Measurements from ENCODE around the gene PLD1.
"Not testable (repeated sequence)": the region's sequence is repeated elsewhere in the genome, so short reads cannot be mapped to it uniquely, and the experiment has no call there.

PLD1 gene

DNA sequence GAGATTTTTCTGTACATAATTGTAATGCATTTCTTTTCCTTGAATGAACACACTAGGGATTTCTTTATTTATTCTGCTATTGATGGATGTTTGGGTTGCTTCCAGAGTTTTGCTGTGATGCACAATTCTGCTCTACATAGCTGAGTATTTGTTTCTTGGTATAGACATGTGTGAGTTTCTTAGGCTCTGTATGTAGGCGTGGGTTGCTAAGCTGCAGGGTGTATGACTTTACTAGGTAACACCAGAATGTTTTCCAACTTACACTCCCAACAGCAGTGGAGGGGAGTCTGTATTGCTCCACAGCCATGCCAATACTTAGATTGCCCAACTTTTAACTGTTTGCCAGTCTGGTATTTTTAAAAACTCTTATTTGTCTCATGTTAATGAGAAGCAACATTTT, 194.6 kb downstream of the PLD1 start:
- DNase-seq (ENCODE audit: low read depth, low spot score), result no peak

DNA sequence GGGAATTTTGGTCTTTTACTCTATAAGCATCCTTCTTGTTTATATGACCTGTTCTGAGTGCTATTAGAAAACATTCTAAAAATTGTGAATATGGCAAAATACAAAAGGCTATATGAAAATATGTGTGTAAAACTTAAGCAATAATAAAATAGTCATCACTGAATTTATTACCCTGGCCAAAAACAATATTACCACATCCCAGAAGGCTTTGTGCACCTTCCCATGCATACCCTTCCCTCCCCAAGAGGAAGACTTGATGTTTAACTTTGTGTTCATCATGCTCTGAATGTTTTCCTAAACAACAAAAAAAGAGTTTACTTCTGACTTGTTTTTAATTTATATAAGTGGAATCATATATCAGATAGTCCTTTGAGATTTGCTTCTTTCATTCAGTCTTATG, 195.0 kb downstream of the PLD1 start:
- no peak for DNase-seq (ENCODE audit: low read depth, low spot score)

DNA sequence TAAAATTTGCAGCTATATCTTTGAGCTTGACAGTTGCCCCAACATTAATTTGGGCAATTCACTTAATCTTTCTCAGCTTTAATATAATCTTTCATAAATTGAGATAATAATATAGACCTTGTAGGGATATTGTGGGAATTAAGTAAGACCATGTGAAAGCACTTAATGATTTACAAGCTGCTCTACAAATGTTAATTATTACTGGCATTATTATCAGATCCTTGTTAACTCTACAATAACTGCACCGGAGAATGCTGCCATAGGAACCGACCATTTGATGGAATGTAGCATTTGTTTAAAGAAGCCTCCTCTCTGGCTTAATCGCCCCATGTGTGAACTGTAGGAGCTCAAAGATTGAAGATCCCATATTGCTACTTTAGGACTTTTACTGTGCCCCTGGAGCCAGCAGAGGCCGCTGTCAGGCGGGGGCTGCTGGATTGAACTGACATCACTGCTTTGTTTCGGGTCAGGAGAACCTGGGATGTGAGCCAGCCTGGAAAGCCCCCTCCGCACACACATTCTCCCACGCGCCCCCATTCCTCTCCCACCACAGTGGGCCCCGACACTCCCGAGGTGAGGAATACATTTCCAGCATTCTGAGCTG, 195.9 kb downstream of the PLD1 start:
- DNase-seq (ENCODE audit: low read depth, low spot score), result no peak

DNA sequence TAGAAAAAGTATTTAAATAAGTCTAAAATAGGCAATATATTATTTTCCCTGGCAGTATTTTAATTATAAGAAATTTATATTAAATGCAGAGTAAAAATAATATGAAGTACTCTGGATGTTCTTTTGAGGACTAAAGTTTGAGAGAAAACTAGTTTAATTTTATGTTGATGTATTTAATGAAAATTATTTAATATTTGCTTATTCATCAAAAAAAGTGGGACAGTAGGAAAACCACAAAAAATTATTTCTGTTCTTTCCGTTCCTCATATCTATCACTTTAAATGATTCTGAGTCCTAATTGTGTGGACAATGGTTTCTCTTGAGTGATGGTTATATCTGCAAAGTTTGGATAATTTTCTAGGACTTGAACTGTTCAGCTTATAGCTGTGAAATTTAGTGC, 202.8 kb downstream of the PLD1 start:
- no peak for DNase-seq (ENCODE audit: low read depth, low spot score)

DNA sequence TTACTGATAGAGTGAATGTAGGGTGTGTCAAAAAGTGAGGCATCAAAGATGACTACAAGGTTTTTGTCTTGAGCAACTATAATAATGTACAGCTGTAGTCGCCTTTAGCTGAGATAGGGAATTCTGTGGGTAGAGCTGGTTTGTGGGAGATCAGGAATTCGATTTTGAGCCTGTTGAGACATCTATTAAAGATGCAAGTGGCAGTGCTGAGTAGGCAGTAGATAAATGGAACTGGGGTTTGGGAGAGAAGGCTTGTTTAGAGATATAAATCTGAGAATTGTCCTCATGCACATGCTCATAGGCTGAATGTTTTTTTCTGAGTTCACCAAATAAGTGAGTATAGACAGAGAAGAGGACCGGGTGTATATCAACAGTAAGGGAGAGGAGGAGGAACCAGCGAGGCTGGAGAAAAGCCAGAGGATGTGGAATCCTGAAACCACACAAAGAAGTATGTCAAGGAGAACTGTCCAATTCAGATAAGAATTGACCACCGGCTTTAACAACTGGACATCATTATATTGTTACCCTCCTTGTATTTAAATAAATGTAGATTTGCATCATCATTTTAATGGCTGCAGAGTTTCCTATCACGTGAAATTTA, 204.0 kb downstream of the PLD1 start:
- DNase-seq (ENCODE audit: low read depth, low spot score), result no peak

DNA sequence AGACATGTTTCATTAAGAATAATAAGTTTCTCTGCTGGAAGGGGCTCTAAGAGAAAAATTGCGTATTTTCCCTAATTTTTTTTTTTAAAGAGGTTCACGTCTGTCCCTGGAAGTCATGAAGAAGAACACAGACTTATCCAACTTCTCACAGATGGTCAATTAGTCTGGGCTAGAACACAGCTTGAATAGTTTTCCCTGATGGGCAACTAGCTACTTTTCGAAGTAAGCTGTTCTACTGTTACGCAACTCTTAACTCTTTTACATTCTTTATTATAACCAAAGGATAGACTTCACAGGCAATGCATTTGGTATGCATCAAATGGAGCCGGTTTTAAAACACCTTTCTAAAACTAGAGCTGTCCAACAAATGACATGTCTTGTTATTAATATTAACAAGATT, 205.9 kb downstream of the PLD1 start:
- DNase-seq (ENCODE audit: low read depth, low spot score), result no peak

DNA sequence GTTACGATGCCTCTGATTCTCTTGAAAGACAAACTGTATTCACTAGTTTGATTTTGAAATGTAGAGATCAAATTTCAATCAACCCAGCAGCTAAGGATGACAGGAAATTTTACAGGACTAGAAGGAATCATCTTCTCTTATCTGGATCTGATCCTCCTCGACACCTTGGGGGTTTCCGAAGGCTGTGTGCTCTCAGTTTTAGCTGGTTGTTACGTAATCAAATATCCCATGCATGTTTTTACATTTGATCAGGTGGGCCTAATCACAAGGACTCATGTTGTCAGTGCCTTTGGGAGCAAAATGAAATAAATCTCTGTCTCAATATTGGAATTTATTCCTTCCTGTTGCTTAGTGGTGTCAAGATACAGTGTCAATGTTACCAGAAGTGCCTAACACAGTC, 208.2 kb downstream of the PLD1 start:
- no peak for DNase-seq (ENCODE audit: low read depth, low spot score)

DNA sequence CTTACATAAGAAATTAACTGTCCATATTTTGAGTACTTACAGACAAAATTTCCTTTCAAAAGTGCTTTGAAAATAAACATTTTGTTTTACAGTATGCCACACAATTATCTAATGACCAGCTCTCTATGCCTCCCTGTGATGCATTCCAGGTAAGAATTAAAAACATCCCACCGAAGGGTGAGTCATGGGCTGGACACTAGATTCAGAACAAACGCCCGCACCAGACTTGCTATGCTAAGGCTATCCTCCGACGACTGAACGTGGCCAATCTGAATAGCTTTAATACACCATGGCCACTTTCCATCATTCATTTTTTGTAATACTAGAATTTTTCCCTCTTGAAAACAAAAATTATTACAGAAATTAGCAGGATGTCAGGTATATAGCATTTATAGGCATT, 210.3 kb downstream of the PLD1 start:
- DNase-seq (ENCODE audit: low read depth, low spot score), result no peak

DNA sequence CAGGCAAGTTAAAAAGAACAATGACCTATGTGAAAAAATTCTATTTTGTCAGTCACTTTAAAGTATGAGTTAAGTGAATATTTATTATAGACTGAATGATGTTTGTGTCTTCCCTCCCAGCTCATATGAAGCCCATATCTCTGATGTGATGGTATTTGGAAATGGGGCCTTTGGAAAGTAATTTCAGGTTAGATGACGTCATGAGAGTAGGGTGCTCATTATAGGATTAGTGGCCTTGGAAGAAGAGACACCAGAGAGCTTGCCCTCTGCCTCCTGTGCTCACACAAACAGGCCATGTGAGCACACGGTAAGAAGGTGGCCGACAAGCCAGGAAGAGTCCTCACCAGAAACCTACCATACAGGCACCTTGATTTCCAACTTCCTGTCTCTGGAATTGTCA, 211.3 kb downstream of the PLD1 start:
- DNase-seq (ENCODE audit: low read depth, low spot score), result no peak

DNA sequence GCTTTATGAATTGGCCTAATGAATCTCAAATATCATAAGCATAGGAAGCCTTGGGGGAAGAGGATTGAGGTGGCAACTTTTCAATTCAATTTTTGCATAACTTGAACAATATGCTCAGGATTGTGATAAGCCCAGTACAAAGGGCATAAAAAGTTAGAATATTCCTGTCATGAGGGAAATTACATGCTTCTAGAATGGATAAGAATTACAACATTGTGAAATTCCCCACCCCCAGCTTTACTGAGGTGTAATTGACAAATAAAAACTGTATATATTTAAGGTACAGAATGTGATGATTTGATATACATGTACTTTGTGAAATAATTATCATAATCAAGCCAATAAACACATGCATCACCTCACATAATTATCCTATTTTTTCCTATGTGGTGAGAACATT, 217.5 kb downstream of the PLD1 start:
- DNase-seq (ENCODE audit: low read depth, low spot score), result no peak

DNA sequence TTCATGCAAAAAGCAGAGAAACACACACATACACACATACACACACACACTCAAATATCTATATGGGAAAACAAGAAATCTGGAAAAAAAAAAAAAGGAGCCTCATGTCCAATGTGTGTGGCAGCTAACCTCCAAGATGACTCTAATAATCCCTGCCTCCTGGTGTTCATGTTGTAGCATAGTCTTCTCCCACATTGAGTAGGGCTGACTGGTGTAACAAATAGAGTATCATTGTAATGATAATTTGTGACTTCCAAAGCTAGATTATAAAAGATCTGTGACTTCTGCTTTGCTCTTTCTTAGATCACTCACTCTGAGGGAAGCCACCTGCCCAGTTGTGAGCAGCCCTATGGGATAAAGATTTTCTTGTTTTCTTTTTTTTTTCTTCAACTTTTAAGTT, 219.2 kb downstream of the PLD1 start:
- no peak for DNase-seq (ENCODE audit: low read depth, low spot score)

DNA sequence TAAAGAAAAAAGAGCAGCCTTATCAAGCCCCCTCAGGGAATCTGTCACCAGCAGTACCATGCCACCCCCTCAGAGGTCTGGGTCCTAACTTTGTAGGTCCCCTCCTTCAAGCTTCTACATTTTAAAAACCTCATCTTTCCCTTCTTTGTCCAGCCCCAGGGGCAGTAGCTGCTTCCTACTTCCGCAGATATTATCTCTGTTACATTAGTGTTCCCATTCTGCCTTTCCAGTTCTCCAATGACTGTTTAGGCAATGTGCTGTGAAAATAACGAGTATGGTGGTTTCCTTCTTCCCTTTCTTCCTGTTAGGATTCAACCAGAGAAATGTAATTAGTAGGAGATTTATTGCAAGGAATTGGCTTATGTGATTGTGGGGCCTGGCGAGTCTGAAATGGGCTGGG, 224.0 kb downstream of the PLD1 start:
- no peak for DNase-seq (ENCODE audit: low read depth, low spot score)

DNA sequence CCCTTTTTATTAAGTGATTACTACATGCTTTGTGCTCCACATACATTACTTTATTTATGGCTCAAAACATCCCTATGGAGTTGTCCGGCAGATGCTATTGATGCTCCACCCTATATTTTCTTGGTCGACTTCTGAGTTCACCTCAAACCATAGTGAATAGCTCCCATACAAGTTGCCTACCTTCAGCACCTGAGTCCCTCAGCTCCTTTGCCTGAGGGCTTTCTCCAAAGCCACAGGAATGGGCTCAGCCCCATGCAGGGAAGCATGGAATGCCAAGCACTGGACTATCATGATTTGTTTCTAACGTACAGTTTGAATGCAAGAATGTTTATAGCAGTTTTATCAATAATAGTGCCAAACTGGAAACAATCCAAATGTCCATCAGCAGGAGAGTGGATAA, 225.2 kb downstream of the PLD1 start:
- no peak for DNase-seq (ENCODE audit: low read depth, low spot score)

DNA sequence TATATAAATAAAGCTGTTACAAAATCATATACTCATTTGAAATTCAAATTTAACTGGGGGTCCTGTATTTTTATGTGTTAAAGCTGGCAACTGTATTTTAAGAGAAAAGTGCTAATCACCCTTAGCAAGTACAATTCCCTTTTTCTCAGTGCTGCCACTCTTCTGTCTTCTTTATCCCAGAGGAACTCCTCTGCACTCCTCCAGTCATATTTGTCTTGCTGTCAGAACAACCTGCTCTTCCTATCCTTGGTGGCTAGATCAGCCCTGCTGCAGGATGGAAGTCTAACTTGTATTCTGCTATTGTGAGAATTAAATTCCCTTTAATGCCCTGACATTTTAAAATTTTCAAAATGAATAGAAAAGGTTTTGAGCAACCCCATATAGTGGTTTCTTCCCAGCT, 226.2 kb downstream of the PLD1 start:
- DNase-seq (ENCODE audit: low read depth, low spot score), result no peak

DNA sequence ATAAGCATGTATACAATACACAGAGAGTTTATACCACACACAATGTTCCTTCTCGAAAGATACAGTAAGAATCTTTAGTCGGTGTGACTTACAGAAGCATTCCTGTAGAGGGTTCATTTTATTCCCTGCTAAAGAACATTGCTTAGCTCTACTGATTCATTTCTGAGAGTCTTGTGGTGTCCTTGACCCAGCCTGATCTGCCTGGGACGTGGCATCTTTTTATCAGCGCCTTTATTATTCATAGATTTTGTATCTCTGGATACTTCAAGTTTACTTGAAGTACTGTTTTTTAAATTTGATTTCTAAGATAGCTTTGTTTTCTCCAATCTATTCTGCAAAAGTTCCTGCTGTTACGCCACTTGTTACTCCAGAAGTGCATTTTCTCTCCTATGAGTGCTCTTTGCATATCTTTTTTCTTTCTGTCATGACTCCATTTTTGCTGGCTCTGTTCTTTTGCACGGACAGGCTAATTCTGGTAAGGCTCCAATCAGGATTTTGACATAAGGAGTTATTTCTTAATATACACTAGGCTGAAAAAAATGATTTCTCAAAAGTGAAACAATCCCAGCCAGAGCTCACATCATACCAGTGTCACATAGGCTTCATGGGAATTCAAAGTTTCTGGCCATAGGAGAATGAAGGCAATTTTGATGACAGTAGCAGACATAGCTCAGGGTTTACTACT, 235.6 kb downstream of the PLD1 start:
- no peak for DNase-seq (ENCODE audit: low read depth, low spot score)

DNA sequence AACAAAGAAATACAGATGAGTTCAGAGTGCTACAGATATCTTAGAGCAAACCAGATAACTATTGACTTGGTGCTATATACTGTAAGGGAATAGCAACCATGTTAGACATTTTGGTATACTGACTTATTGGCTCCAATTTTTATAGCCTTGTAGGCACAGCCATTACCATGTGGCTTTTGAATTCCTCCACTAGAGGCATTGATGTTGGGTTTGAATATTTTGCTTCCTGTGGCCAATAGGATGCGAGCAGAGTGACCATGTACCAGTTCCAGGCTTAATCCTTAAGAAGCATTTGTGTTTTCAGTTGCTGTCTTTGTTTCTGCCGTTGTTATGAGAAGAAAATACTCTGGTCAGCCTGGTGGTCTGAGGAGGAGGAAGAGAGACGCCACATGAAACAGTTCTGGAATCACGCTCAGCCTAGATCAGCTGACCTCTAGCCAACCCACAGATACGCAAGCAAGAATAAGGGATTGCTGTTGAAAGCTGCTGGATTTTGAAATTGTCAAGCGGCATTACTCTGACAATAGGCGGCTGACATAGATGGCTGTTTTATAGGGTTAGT, 240.6 kb downstream of the PLD1 start:
- DNase-seq (ENCODE audit: low read depth, low spot score), result no peak

DNA sequence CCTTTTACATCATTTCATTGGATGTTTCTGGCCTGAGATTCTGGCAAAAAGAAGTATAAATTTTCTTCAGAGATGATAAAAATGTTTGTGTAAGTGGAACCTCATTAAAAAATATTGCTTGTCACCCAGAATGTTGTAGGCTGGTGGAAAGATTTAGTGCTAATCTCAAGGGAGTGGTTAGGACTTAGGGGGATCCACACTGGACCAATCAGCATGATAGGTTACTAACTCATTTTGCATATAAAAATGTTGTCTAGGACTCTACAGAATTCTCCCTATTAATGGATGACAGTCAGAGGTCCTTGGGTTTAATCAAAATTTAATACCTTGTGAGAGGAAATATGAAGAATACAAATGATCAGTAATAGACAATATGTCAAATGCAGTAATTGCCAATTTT, 241.5 kb downstream of the PLD1 start:
- no peak for DNase-seq (ENCODE audit: low read depth, low spot score)

DNA sequence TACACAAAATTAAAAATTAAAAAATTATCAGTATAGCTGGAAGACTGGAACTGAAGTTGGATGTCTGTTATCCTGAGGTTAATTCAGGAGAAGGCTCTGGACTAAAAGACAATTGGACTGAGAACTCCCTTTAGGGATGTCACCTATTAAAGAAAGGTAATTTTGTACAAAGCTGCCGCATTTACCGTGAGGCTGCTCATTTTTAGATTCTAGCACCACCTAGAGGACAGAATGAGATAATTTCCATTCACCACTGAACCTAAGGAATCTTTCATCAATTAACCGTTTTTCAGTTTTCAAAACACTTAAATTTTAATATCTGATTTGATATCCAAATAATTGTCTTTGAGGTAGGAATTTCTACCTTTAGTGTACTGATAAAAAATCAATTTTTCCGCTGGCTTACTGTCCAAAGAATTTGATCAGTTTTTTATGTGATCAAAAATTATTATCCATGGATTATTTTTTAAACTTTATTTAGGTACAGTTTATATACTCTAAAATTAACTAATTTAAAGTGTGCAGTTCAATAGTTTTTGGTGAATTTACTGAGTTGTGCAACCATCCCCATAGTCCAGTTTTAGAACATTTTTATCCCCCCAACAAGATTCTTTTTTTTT, 243.4 kb downstream of the PLD1 start:
- DNase-seq (ENCODE audit: low read depth, low spot score), result no peak

DNA sequence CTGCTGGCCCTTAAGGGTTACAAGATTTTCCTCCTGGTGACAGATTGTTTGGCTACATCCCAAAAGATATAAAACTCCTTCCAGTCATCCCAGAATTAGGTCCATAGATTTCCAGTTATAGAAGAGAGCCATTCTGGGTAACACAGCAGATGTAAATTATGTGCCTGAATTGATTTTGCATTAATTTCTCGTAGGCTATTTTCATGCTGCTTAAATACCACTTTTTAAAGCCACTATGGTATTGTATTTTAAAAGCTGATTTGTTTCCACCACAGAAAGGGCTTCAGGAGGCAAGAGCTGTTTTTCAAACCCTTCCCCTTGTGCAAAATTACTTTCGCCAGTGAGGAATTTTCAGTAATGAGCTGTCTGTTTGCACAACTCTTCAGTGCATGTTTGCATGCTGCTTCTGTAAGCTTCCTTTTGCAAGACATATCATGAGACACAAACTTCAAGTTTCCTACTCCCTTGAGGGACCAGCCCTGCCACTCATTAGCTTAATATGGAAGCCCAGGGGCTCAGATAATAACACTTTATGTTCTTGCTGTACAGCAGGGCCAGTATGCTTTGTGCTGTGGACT, 244.7 kb downstream of the PLD1 start:
- no peak for DNase-seq (ENCODE audit: low read depth, low spot score)

DNA sequence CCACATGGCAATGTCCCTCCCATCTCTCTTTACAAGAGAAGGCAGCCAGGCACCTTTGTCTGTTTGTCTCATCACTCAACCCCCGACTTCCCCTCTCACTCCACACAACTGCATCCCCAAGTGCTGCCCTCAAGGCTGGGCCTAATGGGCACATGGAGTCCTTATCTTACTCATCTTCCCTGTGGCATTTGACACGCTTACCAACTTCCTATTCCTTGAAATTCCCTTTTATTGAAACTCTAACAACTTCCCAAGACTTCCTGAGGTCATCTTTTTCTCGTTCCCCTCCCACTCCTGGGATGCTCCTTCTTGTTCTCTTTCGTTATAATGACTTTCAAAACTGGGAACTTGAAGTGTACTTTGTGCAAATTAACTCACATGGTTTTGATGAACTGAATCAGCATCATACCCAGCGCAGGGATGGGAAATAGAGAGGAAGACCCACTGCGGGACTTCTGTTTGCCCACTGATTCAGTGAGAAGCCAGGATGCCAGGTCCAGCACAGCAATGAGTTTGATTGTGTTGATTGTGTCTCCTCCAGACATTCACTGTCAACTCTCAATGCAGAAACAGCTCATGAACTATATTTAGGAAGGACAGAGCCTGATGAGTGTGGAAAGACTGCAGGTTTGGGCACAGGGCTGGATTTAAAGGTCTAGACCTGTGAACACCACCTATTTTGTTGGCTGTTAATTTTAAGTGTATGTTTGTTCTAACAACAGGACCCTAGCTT, 245.4 kb downstream of the PLD1 start:
- no peak for DNase-seq (ENCODE audit: low read depth, low spot score)

DNA sequence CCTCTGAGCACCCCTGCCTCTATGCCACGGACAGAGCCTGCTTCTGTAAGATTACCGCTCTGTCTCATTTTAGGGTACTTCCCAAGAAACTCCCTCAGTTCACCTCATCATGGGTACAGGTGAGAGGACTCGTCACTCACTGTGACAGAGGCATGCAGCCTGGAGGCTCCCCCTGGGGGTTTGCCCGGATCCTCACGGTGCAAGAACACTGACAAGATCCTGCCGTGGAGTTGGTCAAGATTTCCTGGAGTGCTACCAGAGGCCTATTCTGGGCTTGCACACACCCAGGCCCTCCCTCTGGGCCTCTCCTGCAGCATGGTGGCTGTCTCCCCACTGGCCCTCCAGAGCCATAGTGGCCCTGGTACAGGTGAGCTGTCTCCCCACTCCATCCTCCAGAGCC, 247.0 kb downstream of the PLD1 start:
- DNase-seq (ENCODE audit: low read depth, low spot score), result no peak

DNA sequence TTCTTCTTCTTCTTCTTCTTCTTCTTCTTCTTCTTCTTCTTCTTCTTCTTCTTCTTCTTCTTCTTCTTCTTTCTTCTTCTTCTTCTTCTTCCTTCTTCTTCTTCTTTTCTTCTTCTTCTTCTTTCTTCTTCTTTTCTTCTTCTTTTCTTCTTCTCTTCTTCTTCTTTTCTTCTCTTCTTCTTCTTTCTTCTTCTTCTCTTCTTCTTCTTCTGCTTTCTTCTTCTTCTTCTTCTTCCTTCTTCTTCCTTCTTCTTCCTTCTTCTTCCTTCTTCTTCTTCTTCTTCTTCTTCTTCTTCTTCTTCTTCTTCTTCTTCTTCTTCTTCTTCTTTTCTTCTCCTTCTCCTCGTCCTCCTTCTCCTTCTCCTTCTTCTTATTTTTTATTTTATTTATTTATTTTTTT, 247.8 kb downstream of the PLD1 start:
- DNase-seq (ENCODE audit: low read depth, low spot score), result not testable (repeated sequence)
